Measurements from ENCODE around the gene C13orf46.

- TF ChIP-seq POLR2AphosphoS2 (conservative IDR thresholded peaks at IDR 0.05; ENCODE audit: low read length) (no peak), EP300 (IDR thresholded peaks at IDR 0.05) (no peak), EHMT2 (IDR thresholded peaks at IDR 0.05; ENCODE audit: low read depth) (no peak), FOSB (CRISPR knock-in tag; IDR thresholded peaks at IDR 0.05) (no peak), POLR2A (IDR thresholded peaks at IDR 0.05; ENCODE audit: low read length) (no peak), SREBF2 (IDR thresholded peaks at IDR 0.05) (no peak), CTCF (IDR thresholded peaks at IDR 0.05) (no peak), JUN (IDR thresholded peaks at IDR 0.05) (no peak), ESRRA (IDR thresholded peaks at IDR 0.05; ENCODE audit: borderline replicate concordance, low read length) (no peak), CHD2 (IDR thresholded peaks at IDR 0.05; ENCODE audit: low read length, partially characterized antibody) (no peak), MAZ (IDR thresholded peaks at IDR 0.05; ENCODE audit: borderline replicate concordance, low read depth, low read length) (no peak), RCOR1 (IDR thresholded peaks at IDR 0.05; ENCODE audit: low read depth, low read length) (no peak), HDAC2 (IDR thresholded peaks at IDR 0.05) (no peak)
These were observed 40.0 kb downstream of the C13orf46 start for GRCh38 chr13:113933901-113934300.
